A549 treated with ZK216348 at 1 μM for 4 hours (cell line): ENCODE measurements around the gene SUV39H2. TPM values are rescaled to one million over a fixed set of nuclear protein-coding genes. Genes with fewer than 3 reads are reported as not detected.

ENCODE experiments used
- total RNA-seq: library from RNA; stranded (reverse); fragments of 200-300 nt; extraction: Qiagen RNA extraction; gene quantifications from 5 replicates; pipeline ENCODE4 v1.2.3, GENCODE V29; 2022; ENCODE audit warnings: low read depth

Gene SUV39H2
- 17.8 to 25.8 TPM (median 18.5 TPM) in 5 replicates for total RNA-seq

GRCh38 chr10:14878266-14879123 lies at the start of gene SUV39H2:
Gene SUV39H2 (plus strand): TSS chr10:14878866. CDS start chr10:14878889, 23 bp downstream.

GRCh38 chr10:14837757-14838581 lies 40.7 kb upstream of the SUV39H2 start, which contains the start of the genes CDNF, HSPA14 and MSANTD7:
Gene CDNF (minus strand): TSS chr10:14838037. CDS start chr10:14837946, 91 bp downstream.
Gene HSPA14 (plus strand): TSS chr10:14838306. CDS start chr10:14838403, 97 bp downstream.
Gene MSANTD7 (plus strand): TSS chr10:14838306. CDS start chr10:14842285, 3,979 bp downstream.

Other genes starting within 250 kb of the SUV39H2 start
- 93.0 to 205 TPM (median 137 TPM) in 5 replicates for gene FAM107B, start 104.0 kb upstream of the SUV39H2 start, total RNA-seq
- 0.52 to 1.4 TPM (median 1.1 TPM) in 5 replicates for gene CDNF, start 40.8 kb upstream of the SUV39H2 start, total RNA-seq
- gene HSPA14, start 40.6 kb upstream of the SUV39H2 start, total RNA-seq, result 39.1 to 49.5 TPM (median 43.7 TPM) in 5 replicates
- gene MSANTD7, start 40.6 kb upstream of the SUV39H2 start, total RNA-seq, result 10.6 to 12.8 TPM (median 11.7 TPM) in 5 replicates
- 4.7 to 7.0 TPM (median 5.5 TPM) in 5 replicates for gene DCLRE1C, start 75.2 kb downstream of the SUV39H2 start, total RNA-seq
- gene MEIG1, start 80.5 kb downstream of the SUV39H2 start, total RNA-seq, result 1.00 to 1.4 TPM (median 1.2 TPM) in 3 of 5 replicates, not detected in the others
- gene OLAH, start 165.1 kb downstream of the SUV39H2 start, total RNA-seq, result 0.28 to 0.48 TPM (median 0.45 TPM) in 3 of 5 replicates, not detected in the others
- gene ACBD7, start 209.9 kb downstream of the SUV39H2 start, total RNA-seq, result 0.67 to 1.4 TPM (median 0.84 TPM) in 5 replicates
- 32.1 to 35.1 TPM (median 34.1 TPM) in 5 replicates for gene RPP38, start 218.5 kb downstream of the SUV39H2 start, total RNA-seq